Skeletal muscle tissue (tissue), 4 donors: ENCODE data around the gene STK32B. TPM values are rescaled to one million over a fixed set of nuclear protein-coding genes. Genes with fewer than 3 reads are reported as not detected.
"Not testable (repeated sequence)": the region's sequence is repeated elsewhere in the genome, so short reads cannot be mapped to it uniquely, and the experiment has no call there.

Experiments used
- H3K27ac ChIP-seq: one replicate; pipeline ENCODE4 v1.7.0; 2013; ENCODE audit warnings: mild to moderate bottlenecking, low read depth, low read length, inconsistent platforms
- H3K27me3 ChIP-seq, 3 donors: one replicate each; pipeline ENCODE4 v1.7.0; 2013; ENCODE audit warnings: low read length in 3 of 3; ENCODE audit not compliant: control insufficient read depth in 3 of 3, insufficient read depth in 3 of 3
- H3K36me3 ChIP-seq, 3 donors: one replicate each; pipeline ENCODE4 v1.7.0; 2013; ENCODE audit warnings: low read length in 3 of 3; ENCODE audit not compliant: control insufficient read depth in 3 of 3, insufficient read depth in 3 of 3
- H3K4me1 ChIP-seq, 3 donors: one replicate each; pipeline ENCODE4 v1.7.0; 2013; ENCODE audit warnings: low read length in 3 of 3, mild to moderate bottlenecking in 3 of 3; ENCODE audit not compliant: control insufficient read depth in 3 of 3, insufficient read depth in 3 of 3
- H3K4me3 ChIP-seq, 3 donors: one replicate each; pipeline ENCODE4 v1.7.0; 2013; ENCODE audit warnings: low read length in 3 of 3
- H3K9ac ChIP-seq, 3 donors: one replicate each; pipeline ENCODE4 v1.7.0; 2013; ENCODE audit warnings: low read length in 3 of 3, mild to moderate bottlenecking in 3 of 3, moderate library complexity in 2 of 3, low read depth in 1 of 3
- H3K9me3 ChIP-seq, 3 donors: one replicate each; pipeline ENCODE4 v1.7.0; 2013; ENCODE audit warnings: low read length in 3 of 3; ENCODE audit not compliant: control insufficient read depth in 3 of 3
- total RNA-seq: library from RNA; depleted of rRNA; stranded (reverse); fragments of >200 nt; gene quantifications from one replicate; pipeline ENCODE4 v1.2.3, GENCODE V29; 2014
- donor health status: Osteomylitis.

The STK32B gene
- total RNA-seq, 1 donor from 2014 or later = 5.7 TPM

DNA sequence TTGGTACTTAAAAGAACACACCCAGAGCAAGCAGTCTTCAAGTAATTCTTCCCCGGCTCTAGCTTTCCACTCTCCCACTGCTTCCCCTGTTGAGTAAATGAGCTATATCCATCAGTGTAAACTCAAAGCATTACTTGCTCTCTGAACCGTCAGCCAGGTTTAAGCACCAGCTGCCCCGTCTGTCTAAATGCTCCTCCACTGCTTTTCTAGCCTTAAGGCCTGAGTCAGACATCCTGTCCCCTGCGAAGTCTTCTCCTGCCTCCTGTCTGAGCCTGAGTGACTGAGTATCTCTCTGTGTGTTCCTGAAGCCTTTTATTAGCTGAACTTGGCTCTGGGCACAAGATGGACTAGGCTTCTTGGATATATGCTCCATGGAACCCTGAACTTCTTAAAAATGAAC lies 205.1 kb downstream of the STK32B start:
- H3K4me1 ChIP-seq = no peaks in the 10 kb centered on the region
- H3K9ac ChIP-seq = no peak overlapping the region
- no peaks in the 10 kb centered on the region for H3K9me3 ChIP-seq
- no peak overlapping the region for H3K4me3 ChIP-seq
- H3K27ac ChIP-seq = no peak overlapping the region
- H3K36me3 ChIP-seq = no peaks in the 10 kb centered on the region
- H3K27me3 ChIP-seq = no peaks in the 10 kb centered on the region

DNA sequence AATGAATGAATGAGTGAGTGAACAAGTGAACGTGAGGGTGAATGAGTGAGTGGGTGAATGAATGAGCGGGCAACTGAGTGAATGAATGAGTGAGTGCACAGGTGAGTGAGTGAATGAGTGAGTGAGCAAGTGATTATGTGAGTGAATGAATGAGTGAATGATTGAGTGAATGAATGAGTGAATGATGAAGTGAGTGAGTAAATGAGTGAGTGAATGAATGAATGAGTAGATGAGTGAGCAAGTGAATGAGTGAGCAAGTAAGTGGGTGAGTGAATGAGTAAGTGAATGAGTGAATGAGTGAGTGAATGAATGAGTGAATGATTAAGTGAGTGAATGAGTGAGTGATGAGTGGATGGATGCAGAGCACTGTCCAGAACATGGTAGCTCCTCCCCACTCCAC lies 205.8 kb downstream of the STK32B start:
- H3K27me3 ChIP-seq = no peaks in the 10 kb centered on the region
- H3K9ac ChIP-seq = no peak overlapping the region
- no peaks in the 10 kb centered on the region for H3K9me3 ChIP-seq

GRCh38 chr4:5259471-5259870 lies 208.2 kb downstream of the STK32B start:
- Histone ChIP-seq H3K4me1 (no peaks in the 10 kb centered on the region), H3K36me3 (no peaks in the 10 kb centered on the region), H3K9ac (no peak overlapping the region), H3K4me3 (no peak overlapping the region), H3K27ac (no peak overlapping the region), H3K27me3 (no peaks in the 10 kb centered on the region), H3K9me3 (no peaks in the 10 kb centered on the region)

More for the DNA sequence above, 205.8 kb downstream of the STK32B start:
- no peak overlapping the region for H3K27ac ChIP-seq
- no peak overlapping the region for H3K4me3 ChIP-seq
- H3K4me1 ChIP-seq = no peaks in the 10 kb centered on the region
- H3K36me3 ChIP-seq = no peaks in the 10 kb centered on the region

DNA sequence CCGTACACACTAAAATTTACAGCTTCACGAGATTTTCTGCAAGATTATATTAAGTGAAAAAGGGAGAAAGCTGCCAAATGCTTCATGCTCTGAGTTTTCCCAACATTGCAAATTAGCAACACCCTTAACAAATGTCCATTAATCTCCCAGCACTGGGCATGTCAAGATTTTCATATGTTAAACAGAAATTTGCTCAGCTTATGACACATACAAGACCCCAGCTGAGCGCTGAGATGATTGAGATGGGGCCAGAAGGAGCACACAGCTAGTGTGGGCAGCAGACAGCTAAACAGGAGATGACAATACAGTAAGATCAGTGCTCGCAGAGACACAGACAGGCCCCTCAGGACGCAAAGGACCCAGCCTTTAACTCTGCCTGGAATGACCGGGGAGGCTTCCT lies 208.8 kb downstream of the STK32B start:
- H3K36me3 ChIP-seq = no peaks in the 10 kb centered on the region
- H3K9ac ChIP-seq = no peak overlapping the region
- H3K27ac ChIP-seq = no peak overlapping the region
- H3K27me3 ChIP-seq = no peaks in the 10 kb centered on the region
- H3K9me3 ChIP-seq = no peaks in the 10 kb centered on the region
- no peak overlapping the region for H3K4me3 ChIP-seq
- no peaks in the 10 kb centered on the region for H3K4me1 ChIP-seq

DNA sequence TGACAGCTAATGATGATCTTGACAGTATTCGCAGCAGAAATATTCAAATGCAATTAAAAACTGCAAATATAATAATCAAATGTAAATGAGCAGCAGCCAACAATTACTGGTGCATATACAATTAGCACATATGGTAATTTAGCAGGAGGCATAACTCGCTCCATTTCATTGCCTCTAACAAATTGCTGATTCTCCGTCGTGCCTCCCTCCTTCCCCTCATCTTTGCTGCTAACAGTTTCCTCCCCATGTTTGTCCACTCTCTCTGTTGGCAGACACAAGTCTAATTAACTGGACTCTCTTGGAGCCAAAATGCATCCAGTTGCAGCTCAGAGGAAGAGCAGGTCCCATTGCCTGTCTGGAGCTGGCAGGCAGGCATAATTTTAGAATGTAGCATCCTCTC lies 210.6 kb downstream of the STK32B start:
- no peaks in the 10 kb centered on the region for H3K36me3 ChIP-seq
- no peak overlapping the region for H3K9ac ChIP-seq
- no peaks in the 10 kb centered on the region for H3K27me3 ChIP-seq
- H3K27ac ChIP-seq = no peak overlapping the region
- H3K4me3 ChIP-seq = no peak overlapping the region
- no peaks in the 10 kb centered on the region for H3K9me3 ChIP-seq
- H3K4me1 ChIP-seq = no peaks in the 10 kb centered on the region

DNA sequence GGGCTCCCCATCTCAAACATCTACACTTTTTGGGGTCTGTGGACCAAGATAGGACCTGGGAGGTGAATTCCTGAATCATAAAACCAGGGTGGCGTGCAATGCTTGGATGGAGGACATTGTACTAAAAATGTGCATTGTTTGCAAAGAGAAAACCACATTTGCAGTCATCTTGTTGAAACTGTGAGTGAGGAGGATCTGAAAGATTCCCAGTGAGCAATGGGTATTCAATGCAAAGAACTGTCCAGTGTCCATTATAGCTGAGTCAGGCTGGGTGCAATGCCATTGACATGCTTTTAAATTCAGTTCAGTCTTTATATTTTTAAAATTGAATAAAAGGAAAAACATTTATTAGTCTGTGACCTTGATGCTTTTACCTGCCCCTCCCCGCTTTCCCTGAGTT lies 215.7 kb downstream of the STK32B start:
- Histone ChIP-seq H3K36me3 (no peaks in the 10 kb centered on the region), H3K9ac (no peak overlapping the region), H3K4me1 (no peaks in the 10 kb centered on the region), H3K27me3 (no peaks in the 10 kb centered on the region), H3K4me3 (no peak overlapping the region), H3K9me3 (no peaks in the 10 kb centered on the region), H3K27ac (no peak overlapping the region)

DNA sequence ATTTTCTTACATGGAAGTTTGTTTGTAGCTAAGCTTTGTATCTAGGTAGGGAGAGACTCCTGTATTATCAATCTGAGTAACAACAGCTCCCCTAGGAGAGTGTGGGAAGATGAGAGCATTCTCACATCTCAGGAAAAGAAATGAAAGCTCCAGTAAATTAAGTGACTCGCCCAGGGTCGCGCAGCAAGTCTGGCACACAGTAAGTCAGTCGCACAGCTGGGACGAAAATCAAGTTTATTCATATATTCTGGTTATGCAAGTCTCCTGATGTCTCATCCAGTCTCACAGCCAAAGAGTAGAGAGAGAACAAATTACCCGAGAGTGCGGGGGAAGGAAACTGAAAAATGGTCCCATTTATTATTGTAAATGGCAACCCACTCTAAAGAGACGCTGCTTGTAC lies 216.1 kb downstream of the STK32B start:
- Histone ChIP-seq H3K4me3 (no peak overlapping the region), H3K9me3 (no peaks in the 10 kb centered on the region), H3K9ac (no peak overlapping the region), H3K36me3 (no peaks in the 10 kb centered on the region), H3K4me1 (no peaks in the 10 kb centered on the region), H3K27ac (no peak overlapping the region), H3K27me3 (no peaks in the 10 kb centered on the region)

GRCh38 chr4:5276475-5277075 lies 225.3 kb downstream of the STK32B start:
- Histone ChIP-seq H3K27ac (no peak overlapping the region), H3K4me1 (no peaks in the 10 kb centered on the region), H3K9me3 (peaks cover 0 to 5% (median 0%) of the 10 kb centered on the region in 3 donors), H3K36me3 (no peaks in the 10 kb centered on the region), H3K9ac (no peak overlapping the region), H3K4me3 (no peak overlapping the region), H3K27me3 (no peaks in the 10 kb centered on the region)

GRCh38 chr4:5277079-5277478 lies 225.8 kb downstream of the STK32B start:
- H3K27ac ChIP-seq = no peak overlapping the region
- no peak overlapping the region for H3K9ac ChIP-seq
- peaks cover 0 to 5% (median 0%) of the 10 kb centered on the region in 3 donors for H3K9me3 ChIP-seq
- no peak overlapping the region for H3K4me3 ChIP-seq
- no peaks in the 10 kb centered on the region for H3K4me1 ChIP-seq
- no peaks in the 10 kb centered on the region for H3K36me3 ChIP-seq
- no peaks in the 10 kb centered on the region for H3K27me3 ChIP-seq

DNA sequence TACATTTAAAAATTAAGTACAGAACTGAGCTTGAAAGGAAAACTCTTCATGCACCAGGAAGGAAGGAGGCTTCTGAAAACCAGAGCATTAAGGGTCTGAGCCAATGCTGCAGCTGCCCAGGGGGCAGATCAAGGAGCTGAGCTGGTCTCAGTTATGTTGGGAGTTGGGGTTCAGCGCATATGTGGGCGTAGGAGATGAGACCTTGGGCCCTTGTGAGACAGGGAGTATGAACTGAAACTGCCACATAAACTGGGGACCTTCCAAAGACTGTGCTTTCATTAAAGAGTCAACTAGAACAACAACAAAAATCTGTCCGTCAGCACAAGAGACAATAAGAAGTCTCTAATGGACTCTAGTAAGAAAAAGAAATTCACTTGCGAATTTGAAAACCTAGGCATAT lies 226.9 kb downstream of the STK32B start:
- Histone ChIP-seq H3K9me3 (peaks cover 0 to 5% (median 0%) of the 10 kb centered on the region in 3 donors), H3K9ac (no peak overlapping the region), H3K4me1 (no peaks in the 10 kb centered on the region)

DNA sequence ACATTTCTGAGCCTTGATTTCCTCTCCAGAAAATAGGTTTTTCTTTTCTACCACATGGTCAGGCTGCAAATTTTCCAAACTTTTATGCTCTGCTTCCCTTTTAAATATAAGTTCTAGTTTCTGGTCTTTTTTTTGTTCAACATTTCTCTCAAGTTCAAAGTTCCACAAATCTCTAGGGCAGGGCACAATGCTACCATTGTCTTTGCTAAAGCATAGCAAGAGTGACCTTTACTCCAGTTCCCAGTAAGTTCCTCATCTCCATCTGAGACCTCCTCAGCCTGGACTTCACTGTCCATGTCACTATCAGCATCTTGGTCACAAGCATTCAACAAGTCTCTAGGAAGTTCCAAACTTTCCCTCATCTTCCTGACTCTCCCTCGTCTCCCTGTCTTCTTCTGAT lies 228.8 kb downstream of the STK32B start:
- not testable (repeated sequence) for H3K4me3 ChIP-seq, H3K36me3 ChIP-seq, H3K27me3 ChIP-seq, H3K9ac ChIP-seq, H3K27ac ChIP-seq, H3K4me1 ChIP-seq, H3K9me3 ChIP-seq

More for the DNA sequence above, 226.9 kb downstream of the STK32B start:
- Histone ChIP-seq H3K36me3 (no peaks in the 10 kb centered on the region), H3K27me3 (no peaks in the 10 kb centered on the region), H3K4me3 (no peak overlapping the region), H3K27ac (no peak overlapping the region)
